Measurements from ENCODE around the gene RALY. TPM values are rescaled to one million over a fixed set of nuclear protein-coding genes. Genes with fewer than 3 reads are reported as not detected.

RALY gene
- 214 and 219 TPM in 2 replicates for total RNA-seq (2021)
- percentile 96 among the genes with signal in this experiment for Bru-seq, nascent RNA
- percentile 84 among the genes with signal in this experiment for BruChase-seq, experiment 1, labeled RNA remaining after a 2-hour chase
- BruChase-seq, experiment 2, labeled RNA remaining after a 6-hour chase: percentile 87 among the genes with signal in this experiment
- long read RNA-seq, full-length matches to known transcripts: 394 of 533 reads
- long read RNA-seq, partial matches to known transcripts: 54 of 533 reads
- long read RNA-seq, other reads (novel, unspliced or antisense): 85 of 533 reads

DNA sequence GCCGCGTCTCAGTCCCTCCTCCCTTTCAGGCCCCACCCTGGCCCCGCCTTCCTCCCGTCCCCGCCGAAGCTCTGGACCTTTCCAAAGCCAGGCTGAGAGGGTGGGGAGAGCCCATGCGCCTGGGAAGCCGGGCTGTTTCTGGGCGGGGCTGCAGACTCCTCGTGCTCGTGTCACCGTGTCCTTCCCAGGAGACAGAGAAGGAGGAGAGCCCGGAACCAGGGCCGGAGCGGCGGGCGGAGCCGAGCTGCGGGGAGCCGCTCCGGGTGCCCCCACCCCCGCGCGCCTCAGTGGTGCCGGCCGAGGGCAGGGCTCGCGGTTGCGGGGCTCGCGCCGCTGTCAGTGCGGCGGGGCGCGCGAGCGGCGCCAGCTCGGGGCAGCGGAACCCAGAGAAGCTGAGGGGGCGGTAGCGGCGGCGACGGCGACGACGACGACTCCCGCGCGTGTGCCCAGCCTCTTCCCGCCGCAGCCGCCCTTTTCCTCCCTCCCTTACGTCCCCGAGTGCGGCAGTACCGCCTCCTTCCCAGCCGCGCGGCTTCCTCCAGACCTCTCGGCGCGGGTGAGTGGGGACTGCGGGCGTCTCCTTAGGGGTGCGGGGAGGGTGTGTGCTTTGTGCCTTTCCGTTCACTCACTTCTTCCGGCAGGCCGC lies at the start of gene RALY:
Gene RALY (plus strand): TSS at position 336 of the 646 bp plus-strand sequence. CDS start 78,164 bp downstream, outside the sequence.
- H4K20me1 ChIP-seq (ENCODE audit: insufficient read depth): peaks cover 40% of the 10 kb centered on the region
- peaks cover 68% of the 10 kb centered on the region for H3K79me2 ChIP-seq (ENCODE audit: low read depth)
- DNase-seq: peak; percentile 91 to 99
- peak within 1 kb of the TSS; percentile 81 for H2AFZ ChIP-seq
- ChIA-PET CTCF (interaction anchor here (0.6 to 0.7 kb wide), 2 partner anchors 55 to 206 kb away, joined by 3 to 5 read pairs; no protein-coding TSS in a partner anchor), POLR2A (ENCODE audit: unreplicated experiment) (interaction anchor here (0.5 to 1.0 kb wide), 24 partner anchors 9 to 1949 kb away, joined by 3 to 21 read pairs (median 4); partner anchors contain the start of genes ACTL10 and EIF2S2)
- H3K27me3 ChIP-seq (ENCODE audit: insufficient read depth, low read depth): no peaks in the 10 kb centered on the region
- H3F3A ChIP-seq (ENCODE audit: insufficient read depth, low read depth): peaks cover 10% of the 10 kb centered on the region; the same call in 1 of the 2 replicates
- H3K36me3 ChIP-seq (ENCODE audit: low read depth): no peaks in the 10 kb centered on the region
- intact Hi-C loops (cut with micrococcal nuclease; ENCODE audit: unreplicated experiment): loop anchor here (1.0 to 10.0 kb wide), 7 partner anchors 75 to 329 kb away; partner anchors contain the start of genes ACTL10, C20orf144 and CHMP4B
- H3K4me3 ChIP-seq: peak within 1 kb of the TSS; percentile 92
- BruUV-seq (replicated peaks): no TSS peak
- no peaks in the 10 kb centered on the region for H3K9me3 ChIP-seq (ENCODE audit: insufficient read depth, low read depth)
- no peaks in the 10 kb centered on the region for H3K9me2 ChIP-seq (ENCODE audit: insufficient read depth)
- H3K4me1 ChIP-seq (replicated peaks; ENCODE audit: insufficient read depth): peaks cover 28% of the 10 kb centered on the region
- H3K27ac ChIP-seq: peak within 1 kb of the TSS; percentile 86
- TF ChIP-seq, protein P1, sequence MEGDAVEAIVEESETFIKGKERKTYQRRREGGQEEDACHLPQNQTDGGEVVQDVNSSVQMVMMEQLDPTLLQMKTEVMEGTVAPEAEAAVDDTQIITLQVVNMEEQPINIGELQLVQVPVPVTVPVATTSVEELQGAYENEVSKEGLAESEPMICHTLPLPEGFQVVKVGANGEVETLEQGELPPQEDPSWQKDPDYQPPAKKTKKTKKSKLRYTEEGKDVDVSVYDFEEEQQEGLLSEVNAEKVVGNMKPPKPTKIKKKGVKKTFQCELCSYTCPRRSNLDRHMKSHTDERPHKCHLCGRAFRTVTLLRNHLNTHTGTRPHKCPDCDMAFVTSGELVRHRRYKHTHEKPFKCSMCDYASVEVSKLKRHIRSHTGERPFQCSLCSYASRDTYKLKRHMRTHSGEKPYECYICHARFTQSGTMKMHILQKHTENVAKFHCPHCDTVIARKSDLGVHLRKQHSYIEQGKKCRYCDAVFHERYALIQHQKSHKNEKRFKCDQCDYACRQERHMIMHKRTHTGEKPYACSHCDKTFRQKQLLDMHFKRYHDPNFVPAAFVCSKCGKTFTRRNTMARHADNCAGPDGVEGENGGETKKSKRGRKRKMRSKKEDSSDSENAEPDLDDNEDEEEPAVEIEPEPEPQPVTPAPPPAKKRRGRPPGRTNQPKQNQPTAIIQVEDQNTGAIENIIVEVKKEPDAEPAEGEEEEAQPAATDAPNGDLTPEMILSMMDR (conservative IDR thresholded peaks at IDR 0.05): no peak
- TF ChIP-seq EZH2 (IDR thresholded peaks at IDR 0.05; ENCODE audit: low read depth): no peak
- H3K4me2 ChIP-seq: peak within 1 kb of the TSS; percentile 95

DNA sequence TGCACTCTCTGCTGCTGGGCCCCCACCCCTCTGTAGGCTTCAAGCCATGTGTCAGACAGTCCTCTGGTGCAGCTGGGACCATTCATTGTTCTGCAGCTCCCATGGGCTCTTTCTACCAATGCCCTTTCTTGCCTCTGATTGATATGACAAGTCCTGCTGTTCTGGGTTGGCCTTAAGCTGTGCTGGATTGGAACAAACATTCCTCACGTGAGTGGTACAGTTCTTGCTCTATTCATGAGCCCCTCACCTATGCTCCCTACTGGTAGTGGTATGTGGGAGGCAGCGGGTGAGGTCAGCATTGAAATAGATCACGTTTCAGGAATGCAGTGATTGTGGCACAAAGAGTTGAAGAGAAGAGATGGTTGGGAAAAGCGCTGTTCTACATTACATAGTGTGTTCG lies 48.8 kb upstream of the RALY start:
- POLR2A ChIA-PET (ENCODE audit: unreplicated experiment): no interaction called here
- intact Hi-C loops (cut with micrococcal nuclease; ENCODE audit: unreplicated experiment): no loop called here

More for the DNA sequence above, 48.8 kb upstream of the RALY start:
- H3K4me1 ChIP-seq (replicated peaks; ENCODE audit: insufficient read depth): 0 out of 2 replicates have a peak, but pooled peaks cover 4% of the 10 kb centered on the region
- CTCF ChIA-PET: no interaction called here
- no peak overlapping the region for H2AFZ ChIP-seq
- H3K27ac ChIP-seq: no peak overlapping the region
- H3F3A ChIP-seq (ENCODE audit: insufficient read depth, low read depth): no peaks in the 10 kb centered on the region
- no TSS peak for BruUV-seq (replicated peaks)
- TF ChIP-seq, protein P1 (conservative IDR thresholded peaks at IDR 0.05): no peak
- TF ChIP-seq EZH2 (IDR thresholded peaks at IDR 0.05; ENCODE audit: low read depth): no peak
- no peaks in the 10 kb centered on the region for H3K36me3 ChIP-seq (ENCODE audit: low read depth)
- no peaks in the 10 kb centered on the region for H3K27me3 ChIP-seq (ENCODE audit: insufficient read depth, low read depth)
- no peak overlapping the region for H3K4me2 ChIP-seq
- H3K4me3 ChIP-seq: no peak overlapping the region
- peaks cover 14% of the 10 kb centered on the region for H3K9me3 ChIP-seq (ENCODE audit: insufficient read depth, low read depth)
- no peak for DNase-seq
- no peaks in the 10 kb centered on the region for H4K20me1 ChIP-seq (ENCODE audit: insufficient read depth)
- no peaks in the 10 kb centered on the region for H3K79me2 ChIP-seq (ENCODE audit: low read depth)
- no peaks in the 10 kb centered on the region for H3K9me2 ChIP-seq (ENCODE audit: insufficient read depth)
